Esophagus muscularis mucosa (tissue), 4 donors: ENCODE results near the gene TMEM108.

Source experiments
- CTCF ChIP-seq, 3 experiments: fragments of 200-600 bp in 2 of 3; fragments of 450-650 bp in 1 of 3; sonication (generic) in 2 of 3; IDR thresholded peaks; one replicate each; pipeline ENCODE4 v1.5.1; 2017 to 2019; ENCODE audit warnings: antibody characterized with exemption in 3 of 3, mild to moderate bottlenecking in 2 of 3, moderate library complexity in 1 of 3
- EP300 ChIP-seq: sonication (generic); formaldehyde crosslinking; IDR thresholded peaks from one replicate; pipeline ENCODE4 v1.6.1; 2017; ENCODE audit warnings: antibody characterized with exemption
- POLR2A ChIP-seq: fragments of 450-650 bp; IDR thresholded peaks from one replicate; pipeline ENCODE4 v1.6.1; 2017; ENCODE audit warnings: antibody characterized with exemption, moderate library complexity, mild to moderate bottlenecking, low read depth
- POLR2AphosphoS5 ChIP-seq, 2 donors: sonication (generic); formaldehyde crosslinking; IDR thresholded peaks; one replicate each; pipeline ENCODE4 v1.6.1; 2017; ENCODE audit warnings: antibody characterized with exemption in 2 of 2

- TF ChIP-seq POLR2AphosphoS5 (IDR thresholded peaks at IDR 0.05) (no peak), POLR2A (no peak), EP300 (no peak), CTCF (IDR thresholded peaks at IDR 0.05) (no peak)
Observed at GRCh38 chr3:133211449-133211848, 173.3 kb downstream of the TMEM108 start.
